ENCODE data around the gene CORIN. TPM values are rescaled to one million over a fixed set of nuclear protein-coding genes. Genes with fewer than 3 reads are reported as not detected.

CORIN gene
- total and polyA plus RNA-seq, 2 experiments from 2014 or later, result not detected

DNA sequence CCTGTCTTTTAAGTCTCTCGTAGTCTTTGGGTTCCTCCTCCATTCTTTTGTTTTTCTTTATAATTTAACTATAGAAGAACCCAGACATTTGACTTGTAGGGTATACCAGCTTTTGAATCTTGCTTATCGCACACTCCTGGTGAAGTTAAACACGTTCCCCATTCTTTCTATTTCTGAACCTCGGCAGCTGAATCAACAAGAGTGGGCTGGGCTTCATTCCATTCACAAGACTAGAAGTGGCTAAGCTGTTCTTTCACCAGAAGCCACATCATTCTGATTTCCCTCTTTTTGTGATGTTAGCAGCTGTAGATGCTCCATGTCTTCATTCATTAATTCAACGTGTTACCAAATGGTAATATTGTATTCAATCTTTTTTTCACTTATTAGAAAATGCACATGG is 167.9 kb downstream of the CORIN start (continued):
- TF ChIP-seq, protein P1, sequence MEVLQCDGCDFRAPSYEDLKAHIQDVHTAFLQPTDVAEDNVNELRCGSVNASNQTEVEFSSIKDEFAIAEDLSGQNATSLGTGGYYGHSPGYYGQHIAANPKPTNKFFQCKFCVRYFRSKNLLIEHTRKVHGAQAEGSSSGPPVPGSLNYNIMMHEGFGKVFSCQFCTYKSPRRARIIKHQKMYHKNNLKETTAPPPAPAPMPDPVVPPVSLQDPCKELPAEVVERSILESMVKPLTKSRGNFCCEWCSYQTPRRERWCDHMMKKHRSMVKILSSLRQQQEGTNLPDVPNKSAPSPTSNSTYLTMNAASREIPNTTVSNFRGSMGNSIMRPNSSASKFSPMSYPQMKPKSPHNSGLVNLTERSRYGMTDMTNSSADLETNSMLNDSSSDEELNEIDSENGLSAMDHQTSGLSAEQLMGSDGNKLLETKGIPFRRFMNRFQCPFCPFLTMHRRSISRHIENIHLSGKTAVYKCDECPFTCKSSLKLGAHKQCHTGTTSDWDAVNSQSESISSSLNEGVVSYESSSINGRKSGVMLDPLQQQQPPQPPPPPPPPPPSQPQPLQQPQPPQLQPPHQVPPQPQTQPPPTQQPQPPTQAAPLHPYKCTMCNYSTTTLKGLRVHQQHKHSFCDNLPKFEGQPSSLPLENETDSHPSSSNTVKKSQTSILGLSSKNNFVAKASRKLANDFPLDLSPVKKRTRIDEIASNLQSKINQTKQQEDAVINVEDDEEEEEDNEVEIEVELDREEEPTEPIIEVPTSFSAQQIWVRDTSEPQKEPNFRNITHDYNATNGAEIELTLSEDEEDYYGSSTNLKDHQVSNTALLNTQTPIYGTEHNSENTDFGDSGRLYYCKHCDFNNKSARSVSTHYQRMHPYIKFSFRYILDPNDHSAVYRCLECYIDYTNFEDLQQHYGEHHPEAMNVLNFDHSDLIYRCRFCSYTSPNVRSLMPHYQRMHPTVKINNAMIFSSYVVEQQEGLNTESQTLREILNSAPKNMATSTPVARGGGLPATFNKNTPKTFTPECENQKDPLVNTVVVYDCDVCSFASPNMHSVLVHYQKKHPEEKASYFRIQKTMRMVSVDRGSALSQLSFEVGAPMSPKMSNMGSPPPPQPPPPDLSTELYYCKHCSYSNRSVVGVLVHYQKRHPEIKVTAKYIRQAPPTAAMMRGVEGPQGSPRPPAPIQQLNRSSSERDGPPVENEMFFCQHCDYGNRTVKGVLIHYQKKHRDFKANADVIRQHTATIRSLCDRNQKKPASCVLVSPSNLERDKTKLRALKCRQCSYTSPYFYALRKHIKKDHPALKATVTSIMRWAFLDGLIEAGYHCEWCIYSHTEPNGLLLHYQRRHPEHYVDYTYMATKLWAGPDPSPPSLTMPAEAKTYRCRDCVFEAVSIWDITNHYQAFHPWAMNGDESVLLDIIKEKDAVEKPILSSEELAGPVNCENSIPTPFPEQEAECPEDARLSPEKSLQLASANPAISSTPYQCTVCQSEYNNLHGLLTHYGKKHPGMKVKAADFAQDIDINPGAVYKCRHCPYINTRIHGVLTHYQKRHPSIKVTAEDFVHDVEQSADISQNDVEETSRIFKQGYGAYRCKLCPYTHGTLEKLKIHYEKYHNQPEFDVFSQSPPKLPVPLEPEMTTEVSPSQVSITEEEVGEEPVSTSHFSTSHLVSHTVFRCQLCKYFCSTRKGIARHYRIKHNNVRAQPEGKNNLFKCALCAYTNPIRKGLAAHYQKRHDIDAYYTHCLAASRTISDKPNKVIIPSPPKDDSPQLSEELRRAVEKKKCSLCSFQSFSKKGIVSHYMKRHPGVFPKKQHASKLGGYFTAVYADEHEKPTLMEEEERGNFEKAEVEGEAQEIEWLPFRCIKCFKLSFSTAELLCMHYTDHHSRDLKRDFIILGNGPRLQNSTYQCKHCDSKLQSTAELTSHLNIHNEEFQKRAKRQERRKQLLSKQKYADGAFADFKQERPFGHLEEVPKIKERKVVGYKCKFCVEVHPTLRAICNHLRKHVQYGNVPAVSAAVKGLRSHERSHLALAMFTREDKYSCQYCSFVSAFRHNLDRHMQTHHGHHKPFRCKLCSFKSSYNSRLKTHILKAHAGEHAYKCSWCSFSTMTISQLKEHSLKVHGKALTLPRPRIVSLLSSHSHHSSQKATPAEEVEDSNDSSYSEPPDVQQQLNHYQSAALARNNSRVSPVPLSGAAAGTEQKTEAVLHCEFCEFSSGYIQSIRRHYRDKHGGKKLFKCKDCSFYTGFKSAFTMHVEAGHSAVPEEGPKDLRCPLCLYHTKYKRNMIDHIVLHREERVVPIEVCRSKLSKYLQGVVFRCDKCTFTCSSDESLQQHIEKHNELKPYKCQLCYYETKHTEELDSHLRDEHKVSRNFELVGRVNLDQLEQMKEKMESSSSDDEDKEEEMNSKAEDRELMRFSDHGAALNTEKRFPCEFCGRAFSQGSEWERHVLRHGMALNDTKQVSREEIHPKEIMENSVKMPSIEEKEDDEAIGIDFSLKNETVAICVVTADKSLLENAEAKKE (CRISPR knock-in tag; IDR thresholded peaks at IDR 0.05), result no peak
- TF ChIP-seq JUNB (IDR thresholded peaks at IDR 0.05; ENCODE audit: unreplicated experiment), result no peak
- TF ChIP-seq, protein P2, sequence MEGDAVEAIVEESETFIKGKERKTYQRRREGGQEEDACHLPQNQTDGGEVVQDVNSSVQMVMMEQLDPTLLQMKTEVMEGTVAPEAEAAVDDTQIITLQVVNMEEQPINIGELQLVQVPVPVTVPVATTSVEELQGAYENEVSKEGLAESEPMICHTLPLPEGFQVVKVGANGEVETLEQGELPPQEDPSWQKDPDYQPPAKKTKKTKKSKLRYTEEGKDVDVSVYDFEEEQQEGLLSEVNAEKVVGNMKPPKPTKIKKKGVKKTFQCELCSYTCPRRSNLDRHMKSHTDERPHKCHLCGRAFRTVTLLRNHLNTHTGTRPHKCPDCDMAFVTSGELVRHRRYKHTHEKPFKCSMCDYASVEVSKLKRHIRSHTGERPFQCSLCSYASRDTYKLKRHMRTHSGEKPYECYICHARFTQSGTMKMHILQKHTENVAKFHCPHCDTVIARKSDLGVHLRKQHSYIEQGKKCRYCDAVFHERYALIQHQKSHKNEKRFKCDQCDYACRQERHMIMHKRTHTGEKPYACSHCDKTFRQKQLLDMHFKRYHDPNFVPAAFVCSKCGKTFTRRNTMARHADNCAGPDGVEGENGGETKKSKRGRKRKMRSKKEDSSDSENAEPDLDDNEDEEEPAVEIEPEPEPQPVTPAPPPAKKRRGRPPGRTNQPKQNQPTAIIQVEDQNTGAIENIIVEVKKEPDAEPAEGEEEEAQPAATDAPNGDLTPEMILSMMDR (conservative IDR thresholded peaks at IDR 0.05; ENCODE audit: low read depth in 2 of 2), result no peak
- TF ChIP-seq EZH2 (IDR thresholded peaks at IDR 0.05; ENCODE audit: low read depth, unreplicated experiment), result no peak
- TF ChIP-seq POLR2AphosphoS5 (IDR thresholded peaks at IDR 0.05; ENCODE audit: low read depth), result no peak

DNA sequence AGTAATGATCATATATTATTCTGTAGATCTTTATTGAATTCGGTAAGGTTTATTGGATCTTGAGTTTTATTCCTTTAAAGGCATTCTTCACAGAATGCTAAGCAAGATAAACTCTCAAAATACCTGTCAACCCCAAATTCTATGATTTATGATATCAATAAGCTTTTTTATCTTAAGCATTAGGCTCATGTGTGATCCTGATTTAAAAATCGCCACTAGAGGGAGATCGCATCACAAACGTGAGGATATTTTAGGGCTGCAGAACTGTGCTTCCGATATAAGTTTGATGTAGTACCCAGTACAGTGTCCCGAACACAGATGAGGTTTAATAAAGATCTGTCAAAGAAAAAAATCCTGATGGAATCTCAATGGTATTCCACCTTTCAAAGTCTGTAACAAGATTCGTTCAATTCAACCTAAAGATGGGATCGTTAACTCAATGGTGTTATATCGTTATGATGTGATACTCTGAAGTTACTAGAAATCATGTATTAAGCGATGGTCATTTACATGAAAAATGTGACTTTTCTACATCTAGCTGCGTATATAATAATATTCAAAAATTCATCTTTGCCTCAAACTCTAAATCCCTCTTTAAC is 169.0 kb downstream of the CORIN start:
- DNase-seq (ENCODE audit: low spot score) (peak; percentile 65), ATAC-seq (peak; percentile 62)
- Mint-ChIP-seq H3K9me3 (no peaks in the 10 kb centered on the region), H3K27ac (no peak overlapping the region), H3K36me3 (ENCODE audit: low read depth) (no peaks in the 10 kb centered on the region), H3K27me3 (ENCODE audit: insufficient read depth, low read depth, poor library complexity) (no peaks in the 10 kb centered on the region), H3K4me3 (no peak overlapping the region), H3K4me1 (peaks cover 3% of the 10 kb centered on the region; the same call in 2 of the 3 replicates)
- Histone ChIP-seq H3K36me3 (ENCODE audit: insufficient read depth) (no peaks in the 10 kb centered on the region), H3F3A (replicated peaks; ENCODE audit: low read depth) (no peaks in the 10 kb centered on the region), H3K9me2 (ENCODE audit: insufficient read depth) (no peaks in the 10 kb centered on the region), H3K27me3 (ENCODE audit: insufficient read depth) (no peaks in the 10 kb centered on the region), H4K20me1 (replicated peaks; ENCODE audit: insufficient read depth) (no peaks in the 10 kb centered on the region), H3K4me2 (no peak overlapping the region), H3K27ac (ENCODE audit: low read depth) (no peak overlapping the region), H3K4me3 (no peak overlapping the region), H3K79me2 (replicated peaks; ENCODE audit: insufficient read depth) (no peaks in the 10 kb centered on the region), H2AFZ (no peak overlapping the region), H3K4me1 (ENCODE audit: insufficient read depth) (0 out of 2 replicates have a peak, but pooled peaks cover 6% of the 10 kb centered on the region)
- no peak for TF ChIP-seq EZH2phosphoT487 (IDR thresholded peaks at IDR 0.05; ENCODE audit: unreplicated experiment)
- TF ChIP-seq, protein P2 (conservative IDR thresholded peaks at IDR 0.05; ENCODE audit: low read depth in 2 of 2), result peak; percentile 73 to 87

All from GM23338 (cell line).